Vagina (tissue), 2 donors: Measurements from ENCODE around the gene EHBP1.

Experiments
- POLR2A ChIP-seq, 2 donors: fragments of 450-650 bp; IDR thresholded peaks; one replicate each; pipeline ENCODE4 v1.6.1; 2017; ENCODE audit warnings: antibody characterized with exemption in 2 of 2, mild to moderate bottlenecking in 2 of 2, moderate library complexity in 2 of 2
- POLR2AphosphoS5 ChIP-seq, 2 donors: sonication (generic); formaldehyde crosslinking; IDR thresholded peaks; one replicate each; pipeline ENCODE4 v1.9.0; 2017; ENCODE audit warnings: antibody characterized with exemption in 2 of 2, mild to moderate bottlenecking in 2 of 2, low read depth in 1 of 2; ENCODE audit not compliant: insufficient read depth in 1 of 2
- TF ChIP-seq, protein P1 (sequence below), 3 experiments: fragments of 450-650 bp in 2 of 3; fragments of 200-600 bp in 1 of 3; sonication (generic) in 1 of 3; IDR thresholded peaks; one replicate each; pipeline ENCODE4 v1.5.1; 2017 to 2019; ENCODE audit warnings: antibody characterized with exemption in 3 of 3, mild to moderate bottlenecking in 2 of 3, moderate library complexity in 2 of 3

DNA sequence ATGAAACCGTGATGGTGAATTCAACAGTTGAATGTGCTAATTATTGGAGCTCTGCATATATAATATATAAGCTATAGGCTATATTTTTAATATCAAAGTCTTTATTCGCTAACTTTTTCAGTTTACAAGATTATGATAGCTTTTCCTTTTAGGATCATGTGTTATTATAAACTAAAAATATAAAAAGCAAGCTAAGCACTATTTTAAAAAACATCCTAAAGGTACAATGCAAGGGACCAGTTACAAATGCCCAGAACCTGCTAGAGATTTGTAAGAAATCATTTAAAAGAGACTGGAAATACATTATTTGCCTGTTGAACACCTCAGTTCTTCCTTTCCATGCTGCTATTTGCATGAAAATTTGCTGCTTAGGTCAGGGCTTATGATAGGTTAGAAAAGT lies 43.4 kb upstream of the EHBP1 start:
- TF ChIP-seq POLR2A (IDR thresholded peaks at IDR 0.05): no peak
- TF ChIP-seq, protein P1, sequence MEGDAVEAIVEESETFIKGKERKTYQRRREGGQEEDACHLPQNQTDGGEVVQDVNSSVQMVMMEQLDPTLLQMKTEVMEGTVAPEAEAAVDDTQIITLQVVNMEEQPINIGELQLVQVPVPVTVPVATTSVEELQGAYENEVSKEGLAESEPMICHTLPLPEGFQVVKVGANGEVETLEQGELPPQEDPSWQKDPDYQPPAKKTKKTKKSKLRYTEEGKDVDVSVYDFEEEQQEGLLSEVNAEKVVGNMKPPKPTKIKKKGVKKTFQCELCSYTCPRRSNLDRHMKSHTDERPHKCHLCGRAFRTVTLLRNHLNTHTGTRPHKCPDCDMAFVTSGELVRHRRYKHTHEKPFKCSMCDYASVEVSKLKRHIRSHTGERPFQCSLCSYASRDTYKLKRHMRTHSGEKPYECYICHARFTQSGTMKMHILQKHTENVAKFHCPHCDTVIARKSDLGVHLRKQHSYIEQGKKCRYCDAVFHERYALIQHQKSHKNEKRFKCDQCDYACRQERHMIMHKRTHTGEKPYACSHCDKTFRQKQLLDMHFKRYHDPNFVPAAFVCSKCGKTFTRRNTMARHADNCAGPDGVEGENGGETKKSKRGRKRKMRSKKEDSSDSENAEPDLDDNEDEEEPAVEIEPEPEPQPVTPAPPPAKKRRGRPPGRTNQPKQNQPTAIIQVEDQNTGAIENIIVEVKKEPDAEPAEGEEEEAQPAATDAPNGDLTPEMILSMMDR (IDR thresholded peaks at IDR 0.05): no peak
- no peak for TF ChIP-seq POLR2AphosphoS5 (IDR thresholded peaks at IDR 0.05; ENCODE audit: insufficient read depth in 1 of 2, low read depth in 1 of 2)
